Right atrium auricular region (tissue), 2 donors: ENCODE data around the gene ZNF684. TPM values are rescaled to one million over a fixed set of nuclear protein-coding genes. Genes with fewer than 3 reads are reported as not detected.

ENCODE experiments used
- DNase-seq: peaks from one replicate; pipeline ENCODE4 v3.0.0-alpha.2; 2019; ENCODE audit warnings: low spot score
- H3K27ac ChIP-seq, 2 donors: fragments of 200-600 bp; sonication (generic); 1 replicate in 1 of 2; 2 replicates in 1 of 2; pipeline ENCODE4 v1.5.1; 2016 to 2019
- H3K27me3 ChIP-seq, 2 donors: fragments of 200-600 bp; sonication (generic); one replicate each; pipeline versions ENCODE4 v1.5.1 to v1.6.0; 2017 to 2019
- H3K36me3 ChIP-seq: fragments of 200-600 bp; sonication (generic); one replicate; pipeline ENCODE4 v1.5.1; 2016
- H3K4me1 ChIP-seq, 2 donors: fragments of 200-600 bp; sonication (generic); one replicate each; pipeline versions ENCODE4 v1.5.1 to v1.6.0; 2017 to 2019
- H3K4me3 ChIP-seq, 2 donors: fragments of 200-600 bp; sonication (generic); 1 replicate in 1 of 2; 2 replicates in 1 of 2; pipeline ENCODE4 v1.5.1; 2017 to 2019; ENCODE audit warnings: mild to moderate bottlenecking in 1 of 2, moderate library complexity in 1 of 2
- H3K9me3 ChIP-seq, 2 donors: fragments of 200-600 bp; sonication (generic); one replicate each; pipeline ENCODE4 v1.5.1; 2019
- total RNA-seq, 2 donors: library from RNA; depleted of rRNA; stranded (reverse); fragments of >200 nt; gene quantifications; one replicate each; pipeline ENCODE4 v1.1.0, GENCODE V29; 2016
- TF ChIP-seq, protein P1 (sequence below), 2 donors: fragments of 200-600 bp; sonication (generic); IDR thresholded peaks; one replicate each; pipeline ENCODE4 v1.5.1; 2019; ENCODE audit warnings: antibody characterized with exemption in 2 of 2

Gene ZNF684
- total RNA-seq, 2 donors from 2014 or later, result 3.4 to 9.7 TPM

GRCh38 chr1:40594187-40594531 is 62.7 kb downstream of the ZNF684 start:
- TF ChIP-seq, protein P1, sequence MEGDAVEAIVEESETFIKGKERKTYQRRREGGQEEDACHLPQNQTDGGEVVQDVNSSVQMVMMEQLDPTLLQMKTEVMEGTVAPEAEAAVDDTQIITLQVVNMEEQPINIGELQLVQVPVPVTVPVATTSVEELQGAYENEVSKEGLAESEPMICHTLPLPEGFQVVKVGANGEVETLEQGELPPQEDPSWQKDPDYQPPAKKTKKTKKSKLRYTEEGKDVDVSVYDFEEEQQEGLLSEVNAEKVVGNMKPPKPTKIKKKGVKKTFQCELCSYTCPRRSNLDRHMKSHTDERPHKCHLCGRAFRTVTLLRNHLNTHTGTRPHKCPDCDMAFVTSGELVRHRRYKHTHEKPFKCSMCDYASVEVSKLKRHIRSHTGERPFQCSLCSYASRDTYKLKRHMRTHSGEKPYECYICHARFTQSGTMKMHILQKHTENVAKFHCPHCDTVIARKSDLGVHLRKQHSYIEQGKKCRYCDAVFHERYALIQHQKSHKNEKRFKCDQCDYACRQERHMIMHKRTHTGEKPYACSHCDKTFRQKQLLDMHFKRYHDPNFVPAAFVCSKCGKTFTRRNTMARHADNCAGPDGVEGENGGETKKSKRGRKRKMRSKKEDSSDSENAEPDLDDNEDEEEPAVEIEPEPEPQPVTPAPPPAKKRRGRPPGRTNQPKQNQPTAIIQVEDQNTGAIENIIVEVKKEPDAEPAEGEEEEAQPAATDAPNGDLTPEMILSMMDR (IDR thresholded peaks at IDR 0.05), result no peak
- Histone ChIP-seq H3K36me3 (no peaks in the 10 kb centered on the region), H3K4me3 (no peak overlapping the region), H3K4me1 (peaks cover 0 to 9% of the 10 kb centered on the region in 2 donors), H3K27ac (no peak overlapping the region), H3K9me3 (no peaks in the 10 kb centered on the region), H3K27me3 (no peaks in the 10 kb centered on the region)
- DNase-seq, result no peak

GRCh38 chr1:40595623-40596022 is 64.2 kb downstream of the ZNF684 start:
- Histone ChIP-seq H3K36me3 (no peaks in the 10 kb centered on the region), H3K4me1 (peaks cover 0 to 9% of the 10 kb centered on the region in 2 donors), H3K27ac (no peak overlapping the region), H3K4me3 (no peak overlapping the region), H3K9me3 (no peaks in the 10 kb centered on the region), H3K27me3 (no peaks in the 10 kb centered on the region)
- TF ChIP-seq, protein P1 (IDR thresholded peaks at IDR 0.05), result no peak
- no peak for DNase-seq

Other genes starting within 250 kb of the ZNF684 start
- 1 to 10 TPM in 1 of 2 donors, under 1 TPM in 1; 0.59 to 1.2 TPM for gene COL9A2, start 214.4 kb upstream of the ZNF684 start, total RNA-seq
- gene SMAP2, start 157.9 kb upstream of the ZNF684 start, total RNA-seq, result 10 to 100 TPM; 19.8 to 20.8 TPM
- under 1 TPM; 0.52 to 0.59 TPM for gene ZFP69B, start 81.2 kb upstream of the ZNF684 start, total RNA-seq
- 1 to 10 TPM; 1.6 to 2.0 TPM for gene ZFP69, start 54.3 kb upstream of the ZNF684 start, total RNA-seq
- 1 to 10 TPM; 4.6 to 4.7 TPM for gene EXO5, start 22.9 kb upstream of the ZNF684 start, total RNA-seq
- gene RIMS3, start 134.0 kb downstream of the ZNF684 start, total RNA-seq, result 1 to 10 TPM; 1.4 to 5.5 TPM
- 10 to 100 TPM; 57.0 to 75.1 TPM for gene NFYC, start 160.1 kb downstream of the ZNF684 start, total RNA-seq